Heart right ventricle (tissue), 16 donors: ENCODE data around the gene MKKS. TPM values are rescaled to one million over a fixed set of nuclear protein-coding genes. Genes with fewer than 3 reads are reported as not detected.
A peak's percentile ranks its signal among the peaks of the same experiment; 100 is the strongest.

Experiments used
- ATAC-seq, 8 donors: fragments of 200-7000 bp; cut with Tn5 transposase; one replicate each; pipeline ENCODE4 v1.9.1; 2020; ENCODE audit warnings: mild to moderate bottlenecking in 8 of 8, moderate library complexity in 8 of 8, moderate number of reproducible peaks in 1 of 8
- DNase-seq, 2 donors: peaks; one replicate each; pipeline ENCODE4 v3.0.0-alpha.2; 2020
- H3K27ac ChIP-seq, 10 donors: fragments of 200-600 bp; sonication (generic) in 2 of 10; one replicate each; pipeline versions ENCODE4 v1.5.0 to v1.8.0; 2020 to 2022; ENCODE audit warnings: mild to moderate bottlenecking in 3 of 10
- H3K27me3 ChIP-seq, 7 donors: fragments of 200-600 bp; one replicate each; pipeline ENCODE4 v1.8.0; 2021 to 2022; ENCODE audit warnings: mild to moderate bottlenecking in 2 of 7
- H3K36me3 ChIP-seq, 9 donors: fragments of 200-600 bp; sonication (generic) in 1 of 9; one replicate each; pipeline versions ENCODE4 v1.5.0 to v1.8.0; 2020 to 2022; ENCODE audit warnings: mild to moderate bottlenecking in 2 of 9
- H3K4me1 ChIP-seq, 9 donors: fragments of 200-600 bp; sonication (generic) in 1 of 9; one replicate each; pipeline versions ENCODE4 v1.5.0 to v1.8.0; 2020 to 2022; ENCODE audit warnings: mild to moderate bottlenecking in 4 of 9
- H3K4me3 ChIP-seq, 10 donors: fragments of 200-600 bp; sonication (generic) in 2 of 10; one replicate each; pipeline versions ENCODE4 v1.5.0 to v1.8.0; 2020 to 2022; ENCODE audit warnings: mild to moderate bottlenecking in 7 of 10, moderate library complexity in 2 of 10
- H3K9me3 ChIP-seq, 11 donors: fragments of 200-600 bp in 10 of 11; sonication (generic) in 2 of 11; one replicate each; pipeline versions ENCODE4 v1.5.0 to v1.8.0; 2013 to 2022; ENCODE audit warnings: mild to moderate bottlenecking in 2 of 11, control low read depth in 1 of 11, moderate library complexity in 1 of 11
- WGBS, 2 donors: extraction: QIAGEN DNeasy Blood & Tissue Kit; methylation state at CpG; one replicate each; pipeline ENCODE4 v1.1.7; 2013; ENCODE audit warnings: inconsistent platforms in 1 of 2; 5-methylcytosine and 5-hydroxymethylcytosine counted together
- intact Hi-C, 10 donors: fragments of 100-400 bp; cut with DNase I; formaldehyde crosslinking; loops; one replicate each; pipeline versions ENCODE4 v1.11.1 to v1.14.2; 2022
- polyA plus RNA-seq, 2 donors: library from polyadenylated mRNA; stranded (reverse); fragments of 200-250 nt; gene quantifications; one replicate each; pipeline ENCODE4 v1.2.3, GENCODE V29; 2013
- total RNA-seq, 10 donors: library from RNA; stranded (reverse); fragmentation: NEBNext Ultra II Directional in 3 of 10; extraction: Animal tissue kit (Norgen Biotek cat#: 25700) in 3 of 10; gene quantifications; one replicate each; pipeline versions ENCODE4 v1.2.1 to v1.2.4, GENCODE V29; 2021 to 2023
- TF ChIP-seq, protein P1 (sequence below), 9 donors: fragments of 200-600 bp; sonication (generic) in 2 of 9; IDR thresholded peaks; one replicate each; pipeline versions ENCODE4 v1.5.0 to v1.8.0; 2021 to 2022; ENCODE audit warnings: antibody characterized with exemption in 9 of 9, mild to moderate bottlenecking in 5 of 9, moderate library complexity in 1 of 9
- donor health status: Arrhythmogenic right ventricular cardiomyopathy.
- donor health status: ischemic (EF 13 %, LVEDD 7.1; RV severe dilation, severe dysfunction).
- donor health status: healthy with polysubstance abuse.
- donor health status: DM: no; HTN: yes; CAD: no.
- donor health status: DM: no; HTN: no; CAD: no.
- donor health status: ischemic (EF 25% LVEDD 6.9; RV normal size, moderate dysfunction).
- donor health status: ischemic (EF 25% LVEDD 5.7; RV mildly dilated, moderate dysfunction).
- donor health status: healthy.
- donor health status: DM: yes; HTN: yes; CAD: no.
- donor health status: Ischemic cardiomyopathy.
- donor health status: ischemic (EF 35%, LVEDD 5.7; RV mildly dilated, moderate dysfunction).
- donor health status: nonischemic (EF 11% LVEDD 7.7; RV severe dilation, severe dysfunction).
- donor health status: DM: yes; HTN: yes; CAD: no.
- donor health status: PGD.
- donor health status: ischemic (EF 29% LVEDD 5.4; RV normal size, mild dysfunction).
- donor health status: nonischemic (EF 23%, LVEDD 6.1; RV moderate dilation, normal function).

The MKKS gene
- total and polyA plus RNA-seq, 12 donors: 13.6 to 30.7 (median 19.4) TPM

DNA sequence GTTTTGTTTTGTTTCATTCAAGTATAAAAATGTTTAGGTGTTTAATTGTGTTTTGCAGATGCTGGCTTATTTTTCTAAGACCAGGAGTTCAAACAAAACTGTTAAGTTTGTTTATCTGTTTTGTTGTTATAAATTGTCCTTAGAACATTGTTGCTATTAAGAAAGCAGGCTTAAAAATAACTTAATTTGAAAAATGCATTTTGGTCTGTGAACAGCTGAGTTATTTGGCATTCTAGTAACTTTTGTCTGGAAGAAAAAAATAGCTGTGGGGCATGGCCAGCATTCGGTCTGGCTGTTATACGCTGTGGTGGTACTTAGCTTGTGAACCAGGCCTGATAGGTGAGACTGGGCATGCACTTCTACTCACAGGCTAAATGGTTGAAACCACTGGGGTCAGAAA lies 38.8 kb upstream of the MKKS start:
- intact Hi-C loops: loop anchor here in 3 of 10 donors (5.0 to 10.0 kb wide), 3 partner anchors 182 to 1072 kb away; no protein-coding TSS in a partner anchor
- ATAC-seq (no peak), DNase-seq (no peak)
- WGBS, 2 donors: 77 to 87% methylated on average over 2 of the region's 2 CpGs
- Histone ChIP-seq H3K4me3 (no peak overlapping the region), H3K9me3 (peaks cover 0 to 5% (median 0%) of the 10 kb centered on the region in 11 donors), H3K36me3 (no peaks in the 10 kb centered on the region), H3K27me3 (no peaks in the 10 kb centered on the region), H3K27ac (no peak overlapping the region), H3K4me1 (peaks cover 0 to 68% (median 43%) of the 10 kb centered on the region in 9 donors)
- TF ChIP-seq, protein P1, sequence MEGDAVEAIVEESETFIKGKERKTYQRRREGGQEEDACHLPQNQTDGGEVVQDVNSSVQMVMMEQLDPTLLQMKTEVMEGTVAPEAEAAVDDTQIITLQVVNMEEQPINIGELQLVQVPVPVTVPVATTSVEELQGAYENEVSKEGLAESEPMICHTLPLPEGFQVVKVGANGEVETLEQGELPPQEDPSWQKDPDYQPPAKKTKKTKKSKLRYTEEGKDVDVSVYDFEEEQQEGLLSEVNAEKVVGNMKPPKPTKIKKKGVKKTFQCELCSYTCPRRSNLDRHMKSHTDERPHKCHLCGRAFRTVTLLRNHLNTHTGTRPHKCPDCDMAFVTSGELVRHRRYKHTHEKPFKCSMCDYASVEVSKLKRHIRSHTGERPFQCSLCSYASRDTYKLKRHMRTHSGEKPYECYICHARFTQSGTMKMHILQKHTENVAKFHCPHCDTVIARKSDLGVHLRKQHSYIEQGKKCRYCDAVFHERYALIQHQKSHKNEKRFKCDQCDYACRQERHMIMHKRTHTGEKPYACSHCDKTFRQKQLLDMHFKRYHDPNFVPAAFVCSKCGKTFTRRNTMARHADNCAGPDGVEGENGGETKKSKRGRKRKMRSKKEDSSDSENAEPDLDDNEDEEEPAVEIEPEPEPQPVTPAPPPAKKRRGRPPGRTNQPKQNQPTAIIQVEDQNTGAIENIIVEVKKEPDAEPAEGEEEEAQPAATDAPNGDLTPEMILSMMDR (IDR thresholded peaks at IDR 0.05): no peak

DNA sequence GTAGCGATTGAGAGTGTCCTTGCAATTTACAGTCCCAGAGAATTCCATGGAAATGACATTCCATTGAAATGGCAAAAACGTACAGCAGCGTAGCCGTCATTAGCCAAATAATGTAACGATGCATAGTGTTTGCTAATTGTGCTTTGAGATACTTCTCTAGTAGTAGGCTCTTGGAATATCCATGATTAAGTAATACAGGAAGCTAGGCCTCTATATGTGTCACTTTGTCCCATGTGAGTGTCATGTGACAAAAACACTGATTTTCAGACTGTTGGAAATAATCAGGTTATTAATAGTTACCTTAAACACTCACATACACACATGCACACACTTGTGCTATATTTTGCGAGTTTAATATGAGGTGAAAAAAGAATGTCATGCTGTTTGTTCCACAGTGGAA lies 36.3 kb upstream of the MKKS start:
- Histone ChIP-seq H3K4me3 (no peak overlapping the region), H3K4me1 (peaks cover 0 to 67% (median 54%) of the 10 kb centered on the region in 9 donors), H3K36me3 (no peaks in the 10 kb centered on the region), H3K27me3 (no peaks in the 10 kb centered on the region), H3K9me3 (peaks cover 0 to 5% (median 0%) of the 10 kb centered on the region in 11 donors), H3K27ac (peak overlapping the region in 2 of 10 donors; percentile 3 to 29)
- no peak for ATAC-seq
- 92 to 96% methylated on average over 6 of the region's 6 CpGs for WGBS, 2 donors
- DNase-seq: no peak
- intact Hi-C loops: loop anchor here in 3 of 10 donors (5.0 to 10.0 kb wide), 3 partner anchors 185 to 1075 kb away; no protein-coding TSS in a partner anchor
- TF ChIP-seq, protein P1 (IDR thresholded peaks at IDR 0.05): no peak

GRCh38 chr20:10469599-10469998 lies 35.6 kb upstream of the MKKS start:
- H3K27me3 ChIP-seq: no peaks in the 10 kb centered on the region
- intact Hi-C loops: loop anchor here in 6 of 10 donors (2.0 to 10.0 kb wide), 10 partner anchors 83 to 1075 kb away; partner anchors contain the start of gene JAG1 (in 2 of the 6)
- WGBS, 2 donors: 26 to 29% methylated on average over 7 of the region's 7 CpGs
- H3K4me3 ChIP-seq: no peak overlapping the region
- no peaks in the 10 kb centered on the region for H3K36me3 ChIP-seq
- peak overlapping the region in 2 of 10 donors; percentile 3 to 29 for H3K27ac ChIP-seq
- DNase-seq: peak in 1 of 2 donors; percentile 61
- peaks cover 0 to 5% (median 0%) of the 10 kb centered on the region in 11 donors for H3K9me3 ChIP-seq
- peak in 7 of 8 donors; percentile 44 to 81 (median 75) for ATAC-seq
- peaks cover 0 to 60% (median 51%) of the 10 kb centered on the region in 9 donors for H3K4me1 ChIP-seq
- TF ChIP-seq, protein P1 (IDR thresholded peaks at IDR 0.05): peak; percentile 38 to 80 (median 69)

DNA sequence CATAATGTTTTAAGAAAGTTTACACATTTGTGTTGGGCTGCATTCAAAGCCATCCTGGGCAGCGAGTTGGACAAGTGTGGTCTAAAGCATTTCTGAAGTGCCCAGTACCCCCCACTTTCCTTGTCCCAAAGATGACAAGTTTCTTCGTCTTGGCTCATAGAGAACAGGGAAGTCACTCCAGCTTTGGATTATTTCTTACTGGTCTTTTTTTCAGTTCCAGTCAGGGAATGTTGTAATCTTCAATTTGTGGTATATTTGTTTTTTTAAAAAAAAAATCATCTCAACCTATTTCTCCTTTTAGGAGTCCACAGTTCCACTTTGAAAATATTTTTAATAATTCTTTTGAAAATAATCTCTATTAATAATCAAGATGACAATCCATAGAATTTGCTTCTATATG lies 35.0 kb upstream of the MKKS start:
- TF ChIP-seq, protein P1 (IDR thresholded peaks at IDR 0.05): no peak
- intact Hi-C loops: loop anchor here in 6 of 10 donors (2.0 to 10.0 kb wide), 10 partner anchors 83 to 1076 kb away; partner anchors contain the start of gene JAG1 (in 2 of the 6)
- ATAC-seq: no peak
- H3K4me1 ChIP-seq: peaks cover 0 to 57% (median 49%) of the 10 kb centered on the region in 9 donors
- H3K4me3 ChIP-seq: no peak overlapping the region
- H3K27me3 ChIP-seq: no peaks in the 10 kb centered on the region
- 76 to 93% methylated on average over 2 of the region's 2 CpGs for WGBS, 2 donors
- H3K9me3 ChIP-seq: peaks cover 0 to 5% (median 0%) of the 10 kb centered on the region in 11 donors
- H3K27ac ChIP-seq: peak overlapping the region in 1 of 10 donors; percentile 29
- no peaks in the 10 kb centered on the region for H3K36me3 ChIP-seq
- DNase-seq: no peak
